GM18868 (cell line): ENCODE data around the gene MYO19.
"Not testable (repeated sequence)": the region's sequence is repeated elsewhere in the genome, so short reads cannot be mapped to it uniquely, and the experiment has no call there.

Source experiments
- ATAC-seq: cut with Tn5 transposase; IDR thresholded peaks from one replicate; pipeline ENCODE4 v1.9.1; 2021; ENCODE audit warnings: mild to moderate bottlenecking, moderate library complexity; ENCODE audit not compliant: unreplicated experiment

The MYO19 gene

GRCh38 chr17:36469733-36470132, 64.9 kb downstream of the MYO19 start:
- no peak for ATAC-seq

GRCh38 chr17:36468903-36469635, 65.6 kb downstream of the MYO19 start:
- ATAC-seq: no peak

GRCh38 chr17:36464765-36465088, 69.9 kb downstream of the MYO19 start:
- no peak for ATAC-seq

- ATAC-seq: no peak
Observed at GRCh38 chr17:36463916-36464764, 70.5 kb downstream of the MYO19 start.

- no peak for ATAC-seq
Observed at GRCh38 chr17:36461330-36462110, 73.1 kb downstream of the MYO19 start.

- no peak for ATAC-seq
Observed at GRCh38 chr17:36460265-36460937, 74.3 kb downstream of the MYO19 start.

GRCh38 chr17:36459601-36460000, 75.1 kb downstream of the MYO19 start:
- ATAC-seq: no peak

- no peak for ATAC-seq
Observed at GRCh38 chr17:36459045-36459444, 75.6 kb downstream of the MYO19 start.

GRCh38 chr17:36457701-36458100, 77.0 kb downstream of the MYO19 start:
- ATAC-seq: not testable (repeated sequence)

GRCh38 chr17:36452888-36453287, 81.8 kb downstream of the MYO19 start:
- not testable (repeated sequence) for ATAC-seq

GRCh38 chr17:36449997-36450396, 84.7 kb downstream of the MYO19 start:
- ATAC-seq: not testable (repeated sequence)
